A204.1 (cell line): ENCODE measurements around the gene CEP162.
"Not testable (repeated sequence)": the region's sequence is repeated elsewhere in the genome, so short reads cannot be mapped to it uniquely, and the experiment has no call there.

Experiments
- FAIRE-seq: peaks from 2 replicates; lab custom pipeline; 2012; peaks lifted over from hg19 to GRCh38; lab: Jason Lieb, UNC

Gene CEP162, protein sequence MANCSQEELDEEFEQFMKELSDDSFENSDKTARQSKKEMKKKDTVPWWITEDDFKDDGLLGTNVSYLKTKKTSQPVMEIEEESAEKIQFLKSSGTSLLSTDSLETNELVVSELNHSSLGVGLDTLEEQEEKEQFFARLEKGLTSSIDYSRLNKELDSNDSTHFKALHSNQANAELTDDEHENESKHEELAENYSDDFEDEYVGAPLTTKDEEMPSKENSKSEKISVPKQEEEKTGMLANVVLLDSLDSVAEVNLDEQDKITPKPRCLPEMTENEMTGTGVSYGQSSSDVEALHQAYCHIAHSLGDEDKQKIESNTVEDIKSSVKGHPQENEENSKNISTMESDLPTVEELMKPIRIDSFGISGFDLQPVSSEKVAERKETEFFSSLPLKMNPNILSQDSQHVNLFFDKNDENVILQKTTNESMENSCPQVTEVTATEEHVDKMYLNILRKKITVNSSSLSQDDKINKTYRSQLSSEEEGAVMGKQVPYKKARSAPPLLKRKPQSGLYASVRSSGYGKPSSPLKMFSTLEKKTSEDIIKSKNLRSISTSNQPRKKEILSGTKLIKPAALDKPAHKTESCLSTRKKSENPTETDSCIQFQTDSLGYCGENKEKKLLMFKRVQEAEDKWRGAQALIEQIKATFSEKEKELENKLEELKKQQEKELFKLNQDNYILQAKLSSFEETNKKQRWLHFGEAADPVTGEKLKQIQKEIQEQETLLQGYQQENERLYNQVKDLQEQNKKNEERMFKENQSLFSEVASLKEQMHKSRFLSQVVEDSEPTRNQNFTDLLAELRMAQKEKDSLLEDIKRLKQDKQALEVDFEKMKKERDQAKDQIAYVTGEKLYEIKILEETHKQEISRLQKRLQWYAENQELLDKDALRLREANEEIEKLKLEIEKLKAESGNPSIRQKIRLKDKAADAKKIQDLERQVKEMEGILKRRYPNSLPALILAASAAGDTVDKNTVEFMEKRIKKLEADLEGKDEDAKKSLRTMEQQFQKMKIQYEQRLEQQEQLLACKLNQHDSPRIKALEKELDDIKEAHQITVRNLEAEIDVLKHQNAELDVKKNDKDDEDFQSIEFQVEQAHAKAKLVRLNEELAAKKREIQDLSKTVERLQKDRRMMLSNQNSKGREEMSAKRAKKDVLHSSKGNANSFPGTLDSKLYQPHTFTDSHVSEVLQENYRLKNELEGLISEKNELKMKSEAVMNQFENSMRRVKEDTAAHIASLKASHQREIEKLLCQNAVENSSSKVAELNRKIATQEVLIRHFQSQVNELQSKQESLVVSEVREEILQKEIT (N-terminal part only)

DNA sequence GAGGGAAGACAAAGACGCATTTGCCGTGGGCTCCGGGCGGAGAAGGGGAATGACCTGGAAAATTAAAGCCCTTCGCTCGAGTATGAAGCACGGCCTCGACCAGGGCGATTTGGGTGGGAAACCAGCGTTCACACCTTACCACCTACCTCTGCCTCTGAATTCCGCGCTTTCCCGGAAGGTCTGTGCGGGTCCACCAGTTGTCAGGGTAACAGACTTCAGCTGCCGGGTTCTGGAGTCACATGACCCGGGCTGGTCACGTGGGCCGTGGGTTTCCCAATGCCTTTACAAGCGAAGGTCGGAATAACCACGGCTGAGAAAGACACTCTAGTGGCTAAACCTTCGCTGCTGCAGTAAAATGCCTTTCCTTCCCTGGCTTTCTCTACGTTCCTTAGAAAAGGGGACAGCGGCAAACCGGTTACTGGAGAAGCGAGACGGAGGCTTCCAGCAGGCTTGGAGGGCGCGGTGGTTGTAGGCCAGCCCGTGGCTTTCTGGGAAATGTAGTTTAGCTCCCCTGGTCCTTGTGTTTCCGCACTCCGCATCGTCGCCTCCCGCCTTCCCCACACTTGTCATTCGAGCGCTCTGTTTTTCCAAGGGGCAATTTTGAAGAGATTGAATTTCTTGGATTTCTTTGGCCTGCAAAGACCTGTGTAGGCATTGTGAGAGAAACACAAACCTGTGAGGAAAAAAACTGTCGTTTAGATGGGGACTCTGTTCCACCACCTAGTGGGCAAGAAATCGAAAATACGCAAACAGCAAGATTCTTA lies at the start of gene CEP162:
Gene CEP162, minus strand, starts transcription at position 210 of the 764 bp plus-strand sequence. CDS start 1,250 bp downstream, outside the sequence.
- no peak for FAIRE-seq

DNA sequence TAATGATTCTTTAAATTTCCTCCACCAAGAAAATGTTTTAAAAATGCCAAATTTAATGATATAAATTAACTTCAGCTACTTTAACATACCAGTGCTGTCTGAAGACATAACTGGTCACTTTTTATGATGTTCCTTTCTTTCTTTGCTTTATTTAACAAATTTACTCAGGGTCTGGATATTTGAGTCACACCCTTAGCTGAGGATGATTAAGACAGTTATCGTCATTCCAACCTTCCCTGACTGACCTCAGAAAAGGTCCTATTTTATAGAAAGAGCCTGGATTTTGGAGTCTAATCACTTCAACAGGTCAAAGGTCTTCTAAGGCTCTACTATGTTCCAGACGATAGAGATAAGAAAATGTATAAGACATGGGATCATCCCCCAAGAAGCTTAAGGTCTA lies 47.4 kb upstream of the CEP162 start:
- FAIRE-seq, result no peak

DNA sequence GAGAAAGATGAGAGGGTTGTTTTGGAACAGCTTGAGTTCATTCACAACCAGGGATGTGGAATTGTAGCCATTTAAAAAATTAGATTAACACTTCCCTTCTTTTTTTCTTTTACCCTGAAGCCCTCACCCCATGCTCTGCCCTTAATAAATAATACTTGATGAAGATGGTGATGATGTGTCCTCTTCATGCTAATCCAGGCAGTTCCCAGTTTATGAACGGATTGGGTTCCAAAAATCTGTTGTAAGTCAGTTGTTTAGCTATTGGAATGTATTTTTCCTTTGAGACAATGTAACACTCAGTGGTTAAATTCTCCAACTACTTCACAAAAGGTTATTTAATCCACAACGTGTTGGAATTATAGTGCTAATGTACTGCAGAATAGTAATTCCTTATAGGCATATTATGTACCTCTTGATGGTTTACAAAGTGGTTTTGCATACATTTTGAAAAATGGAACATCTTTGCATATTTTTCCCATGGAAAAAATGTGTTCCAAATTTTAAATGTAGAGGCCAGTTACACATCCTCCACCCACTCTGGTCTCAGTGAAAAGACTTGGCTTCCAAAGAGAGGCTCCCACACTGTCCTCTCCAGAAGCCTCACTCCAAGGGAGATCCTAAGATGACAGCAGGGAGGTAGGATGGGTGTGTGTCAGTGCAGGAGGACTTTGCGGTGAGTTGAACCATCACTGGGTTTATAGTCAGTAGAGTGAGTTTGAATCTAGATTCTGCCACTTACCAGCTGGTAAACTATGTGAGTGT lies 45.8 kb upstream of the CEP162 start:
- FAIRE-seq, result no peak

DNA sequence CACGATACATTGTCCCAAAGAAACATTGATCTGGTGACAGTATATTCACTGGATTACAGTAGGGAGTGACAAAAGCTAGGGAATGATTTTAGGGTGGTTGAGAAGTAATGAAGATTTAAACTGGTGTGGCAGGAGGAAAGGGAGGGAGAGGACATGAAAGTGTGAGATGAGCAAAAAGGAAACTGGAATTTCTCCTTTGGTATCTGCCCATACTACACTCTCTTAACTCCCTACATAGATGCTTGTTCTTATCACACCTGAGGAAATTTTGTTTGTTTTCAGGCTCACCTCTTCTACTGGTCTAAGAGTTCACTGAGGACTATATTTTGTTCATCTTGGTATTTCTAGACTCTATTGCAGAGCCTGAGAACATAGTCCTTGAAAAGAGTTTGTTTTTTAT lies 44.9 kb upstream of the CEP162 start:
- no peak for FAIRE-seq

DNA sequence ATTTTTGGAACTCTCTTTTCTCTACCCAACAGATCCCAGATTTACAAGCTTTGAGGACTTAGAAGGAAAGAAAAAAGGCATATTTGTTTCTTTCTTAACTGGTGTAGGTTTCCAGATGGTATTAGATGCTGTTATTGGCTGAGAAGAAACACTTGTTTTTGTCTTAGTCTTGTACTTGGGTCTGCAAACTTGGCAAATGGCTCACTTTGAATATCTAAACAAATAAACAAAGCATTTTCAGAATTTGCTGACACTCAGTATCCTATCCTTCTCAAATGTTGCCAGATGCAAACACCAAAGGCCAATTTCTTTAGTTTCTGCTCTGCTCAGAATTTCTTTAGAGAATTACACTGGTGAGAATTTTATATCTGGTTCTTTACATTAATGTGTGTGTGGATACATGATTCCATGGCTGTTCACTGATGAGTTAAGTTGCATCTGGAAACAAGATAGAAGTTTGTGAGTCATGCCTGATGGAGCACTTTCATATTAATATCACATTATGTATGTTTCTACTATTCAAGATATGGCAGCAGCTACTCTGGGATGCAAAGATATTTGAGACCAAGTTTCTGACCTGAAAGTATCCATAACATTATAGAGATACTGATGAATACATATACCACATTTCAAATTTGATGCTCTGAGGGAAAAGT lies 43.7 kb upstream of the CEP162 start:
- FAIRE-seq, result no peak

DNA sequence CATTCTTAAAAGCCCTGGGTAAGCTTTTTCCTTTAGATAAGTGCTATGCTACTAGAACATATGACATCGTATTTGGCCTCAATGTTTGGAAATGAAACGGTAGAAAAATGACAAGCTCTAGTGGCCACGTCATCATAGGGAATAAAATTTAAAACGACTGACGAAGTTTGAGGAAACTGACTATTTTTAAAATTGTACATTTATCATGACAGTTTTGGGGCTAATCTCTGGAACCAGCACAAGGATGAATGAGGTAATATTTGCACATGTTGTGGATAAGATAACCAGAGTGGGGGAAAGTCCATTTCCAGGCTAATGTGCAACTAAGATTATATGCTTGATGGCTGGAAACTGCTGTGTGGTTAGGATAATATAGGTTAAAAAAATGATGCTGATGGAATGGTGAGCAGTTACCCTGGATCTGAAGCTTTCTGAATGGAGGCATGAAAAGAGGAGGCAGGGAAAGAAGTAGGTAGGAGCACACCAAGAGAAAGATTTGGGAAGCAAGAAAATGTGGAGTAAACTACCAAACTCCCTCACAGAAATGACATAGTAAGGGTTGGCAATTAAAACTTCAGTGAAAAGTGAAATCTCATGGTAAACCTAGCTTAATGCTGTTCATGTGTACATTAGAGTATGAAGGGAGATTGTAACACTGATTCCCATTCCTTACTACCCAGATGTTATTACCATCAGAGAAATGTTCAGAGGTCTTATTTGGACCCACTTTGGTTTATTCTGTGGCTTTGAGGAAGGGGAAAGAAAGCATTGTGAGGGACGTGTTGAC lies 42.7 kb upstream of the CEP162 start:
- FAIRE-seq, result no peak

DNA sequence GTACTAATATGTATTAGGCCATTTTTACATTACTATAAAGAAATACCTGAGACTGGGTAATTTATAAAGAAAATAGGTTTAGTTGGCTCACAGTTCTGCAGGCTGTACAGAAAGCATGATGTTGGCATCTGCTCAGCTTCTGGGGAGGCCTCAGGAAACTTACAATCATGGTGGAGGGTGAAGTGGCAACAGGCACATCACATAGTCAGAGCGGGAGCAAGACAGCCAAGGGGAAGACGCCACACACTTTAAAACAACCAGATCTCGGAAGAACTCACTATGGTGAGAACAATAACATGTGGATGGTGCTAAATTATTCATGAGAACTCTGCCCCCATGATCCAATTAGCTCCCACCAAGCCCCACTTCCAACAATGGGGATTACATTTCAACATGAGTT lies 41.3 kb upstream of the CEP162 start:
- no peak for FAIRE-seq

DNA sequence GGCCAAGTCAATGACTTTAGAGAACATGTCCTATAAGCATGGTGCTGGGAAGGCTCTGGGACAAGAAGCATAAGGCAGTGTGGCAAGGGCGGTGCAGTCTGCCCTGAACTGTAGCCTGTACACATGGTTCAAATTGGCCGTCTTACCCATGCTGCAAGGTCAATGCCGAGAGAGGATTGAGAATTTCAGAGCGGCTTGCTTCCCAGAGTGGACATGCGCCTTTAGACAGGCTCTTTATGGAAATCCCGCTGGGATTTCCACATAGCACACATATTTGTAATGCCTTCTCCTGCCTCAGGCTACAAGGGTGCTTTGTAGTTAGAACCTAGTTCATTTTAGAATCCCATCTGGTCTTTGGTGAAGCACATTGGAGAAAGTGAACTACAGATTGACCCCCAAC lies 36.1 kb upstream of the CEP162 start:
- FAIRE-seq, result no peak

DNA sequence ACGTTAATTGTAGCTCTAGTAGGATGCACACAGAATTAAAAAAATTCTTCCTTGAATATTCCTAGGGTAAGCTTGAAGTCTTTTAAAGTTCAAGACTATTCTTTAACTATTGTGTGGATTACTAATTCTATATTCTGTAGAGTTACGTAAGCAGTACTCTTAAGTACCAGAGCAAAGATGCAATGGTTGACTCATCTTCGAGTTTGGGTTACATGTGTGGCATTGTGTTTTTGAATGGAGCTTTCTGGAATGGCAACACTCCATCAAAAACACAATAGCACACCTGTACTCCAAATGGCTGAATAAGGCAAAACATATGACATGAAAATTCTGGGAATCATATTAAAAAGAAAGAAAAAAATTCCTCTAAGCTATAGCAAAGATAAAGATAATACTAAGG lies 33.5 kb upstream of the CEP162 start:
- no peak for FAIRE-seq

DNA sequence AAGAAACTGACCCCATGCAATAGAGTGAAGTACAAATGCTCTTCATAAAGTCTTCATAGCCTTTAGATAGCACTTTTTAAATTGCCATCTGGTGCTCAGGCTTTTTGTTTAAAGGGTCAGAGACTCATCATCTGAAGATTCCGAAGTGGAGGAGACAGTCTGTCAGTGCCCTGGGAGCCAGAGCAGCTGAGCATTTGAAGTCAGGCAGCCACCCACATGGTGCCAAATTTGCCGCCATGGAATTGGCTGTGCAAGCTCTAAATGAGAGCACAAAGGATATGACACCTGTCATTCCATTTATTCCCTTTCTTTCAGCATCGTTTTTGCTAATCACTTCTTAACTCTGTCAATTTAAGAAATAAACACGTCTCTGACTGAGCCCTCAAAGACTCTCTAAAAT lies 32.8 kb upstream of the CEP162 start:
- no peak for FAIRE-seq

DNA sequence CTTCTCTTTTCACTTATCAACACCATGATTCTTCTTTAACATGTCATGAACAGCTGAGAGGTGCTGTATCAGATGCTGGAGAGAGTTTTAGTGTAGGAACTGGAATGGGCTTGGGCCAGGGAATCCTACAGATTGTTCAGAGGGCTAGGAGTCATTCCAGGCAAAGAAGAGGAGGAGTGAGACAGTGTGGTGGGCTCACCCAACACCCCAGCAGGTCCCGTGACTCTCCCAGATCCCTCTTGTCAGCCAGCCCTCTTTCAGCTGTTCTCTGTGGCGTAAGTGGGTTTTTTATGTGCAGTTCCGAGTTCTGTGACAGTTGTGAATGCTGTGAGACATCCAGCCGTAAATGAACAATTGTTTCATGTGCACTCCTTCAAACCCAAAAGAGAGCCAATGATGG lies 31.4 kb upstream of the CEP162 start:
- no peak for FAIRE-seq

DNA sequence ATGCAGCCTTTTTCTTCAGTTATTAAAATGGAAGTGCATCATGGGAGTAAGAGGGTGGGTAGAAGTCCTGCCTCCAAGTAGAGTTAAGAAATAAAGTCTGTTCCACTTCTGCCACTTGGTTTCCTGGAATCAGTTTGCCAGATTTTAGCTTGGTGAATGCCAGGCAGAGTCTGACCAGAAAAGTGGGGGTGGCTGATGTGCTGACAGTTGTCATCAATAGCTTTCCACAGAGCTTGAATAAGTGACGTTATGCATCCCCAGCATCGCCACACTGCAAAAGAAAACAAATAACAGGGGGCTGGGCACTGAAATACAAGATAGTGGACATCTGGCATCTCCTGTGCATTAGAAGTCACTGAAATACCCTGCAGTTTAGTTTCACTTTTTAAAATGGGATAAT lies 30.8 kb upstream of the CEP162 start:
- no peak for FAIRE-seq

DNA sequence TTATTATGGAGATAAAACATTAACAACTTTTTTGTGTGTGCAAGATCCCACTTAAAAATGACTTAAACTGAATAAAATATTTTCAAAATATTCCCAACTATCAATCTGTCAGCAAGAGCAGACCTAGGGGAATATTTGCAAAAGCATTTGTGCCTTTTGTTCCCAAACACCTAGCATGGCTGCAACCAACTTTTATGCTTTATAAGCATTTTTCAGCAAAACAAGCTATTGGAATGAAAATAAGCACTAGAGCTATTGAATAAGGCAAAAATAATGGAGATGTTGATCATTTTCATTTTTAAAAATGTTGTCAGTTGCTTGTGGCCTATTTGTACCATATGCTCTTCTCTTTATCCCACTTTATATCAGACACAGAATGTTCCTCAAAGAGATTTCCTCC lies 28.2 kb upstream of the CEP162 start:
- FAIRE-seq, result no peak

DNA sequence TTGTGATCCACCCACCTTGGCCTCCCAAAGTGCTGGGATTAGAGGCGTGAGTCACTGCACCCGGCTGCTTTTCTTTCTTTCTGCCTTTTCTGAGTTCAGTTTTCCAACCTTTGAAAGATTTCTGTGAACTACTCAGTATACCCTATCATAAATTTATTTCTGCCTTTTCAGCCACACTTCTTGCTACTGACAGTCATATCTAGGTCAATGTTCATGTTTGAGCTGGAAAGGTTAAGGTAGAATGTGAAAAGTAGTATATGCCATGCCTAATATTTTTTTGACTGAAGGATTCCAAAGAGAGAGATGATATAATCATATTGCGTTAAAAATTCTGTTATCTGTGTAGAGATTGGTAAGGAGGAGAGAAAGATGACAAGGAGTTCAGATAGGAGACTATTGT lies 25.9 kb upstream of the CEP162 start:
- FAIRE-seq, result no peak

DNA sequence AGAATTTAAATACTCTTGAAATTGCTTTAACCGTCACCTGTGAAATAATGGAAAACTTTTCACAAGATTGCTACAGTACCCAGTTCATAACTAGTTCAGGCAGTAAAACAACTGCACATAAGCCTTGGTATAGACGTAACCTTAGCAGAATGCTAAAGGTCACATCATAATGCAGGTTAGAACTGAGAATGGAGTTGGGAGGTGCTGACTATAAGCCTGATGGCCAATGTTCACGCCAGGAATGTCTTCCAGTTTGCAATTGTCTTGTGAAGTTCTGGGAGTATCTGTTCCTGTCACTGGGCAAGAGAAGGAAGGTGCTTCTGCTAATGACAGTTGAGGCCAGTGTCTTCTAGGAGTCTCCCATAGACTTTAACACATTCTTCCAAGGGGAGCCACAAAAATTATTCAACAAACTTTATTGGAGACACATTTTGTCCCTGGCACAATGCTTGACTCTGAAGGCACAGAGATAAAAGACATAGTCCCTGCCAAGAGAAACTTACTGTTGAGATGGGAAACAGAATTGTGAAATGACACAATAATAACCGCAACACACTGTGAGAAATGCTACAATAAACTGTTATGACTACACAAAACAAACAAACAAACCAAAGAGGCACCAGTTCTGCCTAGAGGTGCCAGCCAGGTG lies 24.6 kb upstream of the CEP162 start:
- no peak for FAIRE-seq

DNA sequence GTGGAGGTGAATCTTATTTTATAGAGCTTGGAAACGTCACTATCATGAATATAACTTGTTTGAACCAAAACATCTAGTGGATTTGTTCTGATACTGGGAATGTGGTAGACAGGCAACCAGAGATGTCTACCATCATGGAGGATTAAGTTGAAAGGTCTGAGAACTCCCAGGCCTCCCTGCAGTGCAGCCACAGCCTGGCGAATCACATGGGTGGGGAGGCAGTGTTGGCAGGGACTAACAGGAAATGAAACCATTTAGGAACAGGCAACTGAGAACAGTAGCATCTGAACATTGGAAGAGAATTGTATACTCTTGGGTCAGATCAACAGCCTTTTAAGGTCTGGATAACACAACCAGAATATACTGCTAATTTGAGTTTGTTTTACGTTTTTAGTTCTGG lies 22.3 kb upstream of the CEP162 start:
- FAIRE-seq, result no peak

DNA sequence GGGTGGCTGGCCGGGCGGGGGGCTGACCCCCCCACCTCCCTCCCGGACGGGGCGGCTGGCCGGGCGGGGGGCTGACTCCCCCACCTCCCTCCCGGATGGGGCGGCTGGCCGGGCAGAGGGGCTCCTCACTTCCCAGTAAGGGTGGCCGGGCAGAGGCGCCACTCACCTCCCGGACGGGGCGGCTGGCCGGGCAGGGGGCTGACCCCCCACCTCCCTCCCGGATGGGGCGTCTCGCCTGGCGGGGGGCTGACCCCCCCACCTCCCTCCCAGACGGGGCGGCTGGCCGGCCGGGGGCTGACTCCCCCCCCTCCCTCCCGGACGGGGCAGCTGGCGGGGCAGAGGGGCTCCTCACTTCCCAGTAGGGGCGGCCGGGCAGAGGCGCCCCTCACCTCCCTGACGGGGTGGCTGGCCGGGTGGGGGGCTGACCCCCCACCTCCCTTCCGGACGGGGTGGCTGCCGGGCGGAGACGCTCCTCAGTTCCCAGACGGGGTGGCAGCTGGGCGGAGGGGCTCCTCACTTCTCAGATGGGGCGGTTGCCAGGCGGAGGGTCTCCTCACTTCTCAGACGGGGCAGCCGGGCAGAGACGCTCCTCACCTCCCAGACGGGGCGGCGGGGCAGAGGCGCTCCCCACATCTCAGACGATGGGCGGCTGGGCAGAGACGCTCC lies 17.1 kb upstream of the CEP162 start:
- not testable (repeated sequence) for FAIRE-seq

DNA sequence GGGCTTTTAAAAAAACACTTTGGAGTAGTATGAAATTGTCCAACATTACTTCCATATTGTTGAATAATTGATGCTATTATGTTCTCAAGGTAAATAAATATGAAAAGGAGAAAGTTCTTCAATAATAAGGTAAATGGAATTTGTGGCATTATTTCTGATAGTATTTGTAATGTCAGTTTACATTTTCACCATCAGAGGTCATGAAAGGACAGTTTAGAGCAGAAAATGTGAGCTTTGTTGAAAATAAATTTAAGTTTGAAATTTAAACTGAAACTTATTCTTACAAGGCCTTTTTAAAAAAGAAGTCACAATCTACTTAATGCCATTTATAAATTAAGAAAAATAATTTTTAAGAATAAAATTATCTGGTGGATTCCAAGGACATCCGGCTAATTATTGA lies 15.8 kb upstream of the CEP162 start:
- FAIRE-seq, result peak; percentile 60

DNA sequence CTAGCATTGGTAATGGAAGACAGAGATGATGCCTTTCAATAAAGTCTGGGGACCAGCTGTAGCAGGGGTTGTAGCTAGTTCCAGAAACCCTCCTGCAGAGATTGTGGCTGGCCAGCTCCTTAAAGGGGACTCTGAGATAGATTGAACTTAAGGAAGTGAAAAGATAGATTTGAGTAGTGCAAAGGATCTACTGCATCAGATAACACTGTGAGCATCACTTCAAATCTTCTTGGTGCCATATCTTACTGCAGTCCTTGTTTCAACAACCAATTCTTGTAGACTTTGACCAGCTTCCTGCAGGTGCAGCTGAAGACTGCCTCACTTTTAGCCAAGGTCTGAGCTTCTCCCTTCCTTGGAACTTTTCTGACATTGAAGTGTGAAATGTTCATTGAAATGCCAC lies 14.8 kb upstream of the CEP162 start:
- no peak for FAIRE-seq
